ENCODE measurements around the gene DNM1. TPM values are rescaled to one million over a fixed set of nuclear protein-coding genes. Genes with fewer than 3 reads are reported as not detected.
A peak's percentile ranks its signal among the peaks of the same experiment; 100 is the strongest.

DNM1 gene
- polyA plus RNA-seq, 3 donors, result 0.05 to 4.9 (median 0.56) TPM

DNA sequence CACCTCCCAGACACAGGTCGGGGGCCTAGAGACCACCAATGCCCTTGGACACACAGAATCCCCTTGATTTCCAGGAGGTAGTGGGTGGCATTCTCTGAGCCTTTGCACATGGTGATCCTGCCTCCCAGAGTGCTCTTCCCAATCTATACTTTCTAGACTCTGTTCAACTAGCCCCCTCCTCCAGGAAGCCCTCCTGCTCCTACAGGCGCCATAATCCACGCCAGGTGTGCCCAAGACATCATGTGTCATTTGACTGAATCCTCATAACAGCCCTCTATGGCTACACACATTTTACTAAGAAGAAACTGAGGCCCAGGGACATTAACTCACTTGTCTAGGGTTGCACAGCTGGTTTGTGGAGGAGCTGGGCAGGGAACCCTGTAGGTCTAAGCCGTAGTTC is 36.0 kb upstream of the DNM1 start:
- Histone ChIP-seq H4K20me1 (ENCODE audit: insufficient read depth, low read length) (no peaks in the 10 kb centered on the region), H3K4me2 (replicated peaks; ENCODE audit: extremely low read depth, low read length, poor library complexity, severe bottlenecking) (no peak overlapping the region), H3K27me3 (ENCODE audit: control insufficient read depth in 2 of 2, insufficient read depth in 2 of 2, low read length in 2 of 2) (no peaks in the 10 kb centered on the region), H3K4me1 (ENCODE audit: control insufficient read depth in 1 of 2, insufficient read depth in 2 of 2, low read length in 2 of 2) (no peaks in the 10 kb centered on the region), H2AFZ (ENCODE audit: insufficient read depth, low read depth, low read length, poor library complexity, severe bottlenecking) (no peak overlapping the region), H3K36me3 (replicated peaks in 1 of 2; ENCODE audit: control insufficient read depth in 1 of 2, insufficient read depth in 2 of 2, low read length in 2 of 2) (peaks cover 64 to 74% of the 10 kb centered on the region in 2 donors), H3K27ac (ENCODE audit: low read depth in 1 of 2, low read length in 2 of 2) (no peak overlapping the region), H3K9me3 (replicated peaks in 1 of 2; ENCODE audit: control insufficient read depth in 1 of 2, insufficient read depth in 1 of 2, low read length in 2 of 2) (no peaks in the 10 kb centered on the region), H3K9ac (ENCODE audit: insufficient read depth, low read length, poor library complexity, severe bottlenecking) (no peak overlapping the region), H3K79me2 (ENCODE audit: insufficient read depth, low read length) (no peaks in the 10 kb centered on the region), H3K4me3 (replicated peaks in 1 of 3; ENCODE audit: low read depth in 2 of 3, low read length in 3 of 3) (no peak overlapping the region)
- Mint-ChIP-seq H3K27ac (peak overlapping the region in 2 of 7 donors; percentile 38 to 74), H3K36me3 (peaks cover 59 to 84% of the 10 kb centered on the region in 2 donors), H3K9me3 (no peaks in the 10 kb centered on the region), H3K27me3 (ENCODE audit: low read depth in 3 of 3) (peaks cover 0 to 5% (median 0%) of the 10 kb centered on the region in 3 donors), H3K4me1 (peaks cover 2% of the 10 kb centered on the region), H3K4me3 (no peak overlapping the region)
- intact Hi-C loops (cut with micrococcal nuclease), result no loop called here
- WGBS (ENCODE audit: insufficient coverage), result 100% methylated on average over 2 of the region's 4 CpGs
- no peak for DNase-seq
- TF ChIP-seq CTCF (IDR thresholded peaks at IDR 0.05), result no peak

DNA sequence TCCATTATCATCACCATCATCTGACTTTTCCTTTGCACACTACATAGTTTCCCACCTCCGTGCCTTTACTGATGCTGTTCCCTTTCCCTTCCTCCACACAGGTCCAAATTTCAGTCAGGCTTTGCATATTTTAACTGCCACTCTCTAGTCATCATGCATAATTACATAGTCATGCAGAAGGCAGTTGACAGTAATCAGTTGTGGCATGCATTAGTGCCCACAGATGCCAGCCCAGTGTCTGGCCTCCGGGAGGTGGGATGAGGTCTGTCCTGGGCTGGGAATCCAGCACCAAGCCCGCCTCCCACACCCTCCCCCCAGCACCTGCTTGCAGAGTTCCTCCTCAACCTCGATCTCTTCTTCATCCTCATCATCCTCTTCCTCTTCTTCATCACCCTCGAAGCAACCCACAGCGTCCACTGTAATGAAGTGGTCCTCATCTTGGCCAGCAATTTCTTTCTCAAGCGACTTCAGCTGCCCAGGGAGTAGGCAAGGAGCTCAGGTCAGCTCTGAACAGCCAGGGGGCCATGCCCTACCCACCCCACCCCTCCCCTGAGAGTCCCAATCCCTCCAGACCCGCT is 34.4 kb upstream of the DNM1 start:
- no peak overlapping the region for H3K27ac ChIP-seq (ENCODE audit: low read depth in 1 of 2, low read length in 2 of 2)
- no peaks in the 10 kb centered on the region for H3K4me1 Mint-ChIP-seq
- no peaks in the 10 kb centered on the region for H3K79me2 ChIP-seq (ENCODE audit: insufficient read depth, low read length)
- WGBS (ENCODE audit: insufficient coverage), result 92% methylated on average over 4 of the region's 8 CpGs
- no peak for DNase-seq
- H3K36me3 Mint-ChIP-seq, result peaks cover 57 to 82% of the 10 kb centered on the region in 2 donors
- peaks cover 59 to 60% of the 10 kb centered on the region in 2 donors for H3K36me3 ChIP-seq (replicated peaks in 1 of 2; ENCODE audit: control insufficient read depth in 1 of 2, insufficient read depth in 2 of 2, low read length in 2 of 2)
- no peak overlapping the region for H3K4me2 ChIP-seq (replicated peaks; ENCODE audit: extremely low read depth, low read length, poor library complexity, severe bottlenecking)
- H4K20me1 ChIP-seq (ENCODE audit: insufficient read depth, low read length), result no peaks in the 10 kb centered on the region
- no peak overlapping the region for H3K9ac ChIP-seq (ENCODE audit: insufficient read depth, low read length, poor library complexity, severe bottlenecking)
- no peak overlapping the region for H3K4me3 Mint-ChIP-seq
- H3K9me3 ChIP-seq (replicated peaks in 1 of 2; ENCODE audit: control insufficient read depth in 1 of 2, insufficient read depth in 1 of 2, low read length in 2 of 2), result no peaks in the 10 kb centered on the region
- no peak overlapping the region for H2AFZ ChIP-seq (ENCODE audit: insufficient read depth, low read depth, low read length, poor library complexity, severe bottlenecking)
- no peak overlapping the region for H3K27ac Mint-ChIP-seq
- H3K9me3 Mint-ChIP-seq, result no peaks in the 10 kb centered on the region
- intact Hi-C loops (cut with micrococcal nuclease), result no loop called here
- H3K4me1 ChIP-seq (ENCODE audit: control insufficient read depth in 1 of 2, insufficient read depth in 2 of 2, low read length in 2 of 2), result no peaks in the 10 kb centered on the region
- H3K4me3 ChIP-seq (replicated peaks in 1 of 3; ENCODE audit: low read depth in 2 of 3, low read length in 3 of 3), result no peak overlapping the region
- H3K27me3 ChIP-seq (ENCODE audit: control insufficient read depth in 2 of 2, insufficient read depth in 2 of 2, low read length in 2 of 2), result no peaks in the 10 kb centered on the region
- H3K27me3 Mint-ChIP-seq (ENCODE audit: low read depth in 3 of 3), result no peaks in the 10 kb centered on the region
- TF ChIP-seq CTCF (IDR thresholded peaks at IDR 0.05), result no peak
